Umbilical cord (tissue), 2 donors: ENCODE data around the gene KIF7. TPM values are rescaled to one million over a fixed set of nuclear protein-coding genes. Genes with fewer than 3 reads are reported as not detected.

ENCODE experiments used
- DNase-seq: peaks from one replicate; pipeline ENCODE4 v3.0.0-alpha.2; 2015; ENCODE audit warnings: low spot score
- total RNA-seq: library from RNA; depleted of rRNA; stranded (reverse); fragments of >200 nt; gene quantifications from one replicate; pipeline ENCODE4 v1.2.3, GENCODE V29; 2014; ENCODE audit warnings: low replicate concordance; ENCODE audit not compliant: insufficient read depth

Gene KIF7
- total RNA-seq, 1 donor from 2014 or later: 8.2 TPM

GRCh38 chr15:89669309-89669865 is 14.1 kb upstream of the KIF7 start:
- no peak for DNase-seq

- DNase-seq: no peak
Measured at GRCh38 chr15:89668171-89668570, 12.9 kb upstream of the KIF7 start.

- DNase-seq: no peak
Measured at GRCh38 chr15:89667706-89667960, 12.4 kb upstream of the KIF7 start.

GRCh38 chr15:89666858-89667705 is 11.8 kb upstream of the KIF7 start:
- DNase-seq: no peak

GRCh38 chr15:89666184-89666857 is 11.1 kb upstream of the KIF7 start:
- DNase-seq: no peak

GRCh38 chr15:89665449-89666181 is 10.3 kb upstream of the KIF7 start:
- DNase-seq: peak; percentile 74

GRCh38 chr15:89664441-89665350 is 9.4 kb upstream of the KIF7 start:
- no peak for DNase-seq

- DNase-seq: peak; percentile 97
Measured at GRCh38 chr15:89662893-89663626, 7.8 kb upstream of the KIF7 start.

- no peak for DNase-seq
Measured at GRCh38 chr15:89660556-89660955, 5.3 kb upstream of the KIF7 start.

GRCh38 chr15:89659295-89659694 is 4.0 kb upstream of the KIF7 start:
- no peak for DNase-seq

- no peak for DNase-seq
Measured at GRCh38 chr15:89657686-89658200, 2.5 kb upstream of the KIF7 start.

GRCh38 chr15:89656116-89656815 is 999 bp upstream of the KIF7 start:
- no peak for DNase-seq

GRCh38 chr15:89654301-89654761 is 936 bp downstream of the KIF7 start:
- no peak for DNase-seq

GRCh38 chr15:89653578-89653977 is 1.7 kb downstream of the KIF7 start:
- no peak for DNase-seq

GRCh38 chr15:89652666-89653065 is 2.6 kb downstream of the KIF7 start:
- no peak for DNase-seq

- DNase-seq: no peak
Measured at GRCh38 chr15:89652131-89652530, 3.1 kb downstream of the KIF7 start.

- DNase-seq: no peak
Measured at GRCh38 chr15:89649716-89650115, 5.6 kb downstream of the KIF7 start.

- DNase-seq: no peak
Measured at GRCh38 chr15:89649013-89649625, 6.1 kb downstream of the KIF7 start.
